GM12878 (cell line): ENCODE data around the gene IFIH1. TPM values are rescaled to one million over a fixed set of nuclear protein-coding genes. Genes with fewer than 3 reads are reported as not detected.
A peak's percentile ranks its signal among the peaks of the same experiment; 100 is the strongest.

ENCODE experiments used
- CBX3 ChIP-seq: fragments of 200-600 bp; sonication (generic); IDR thresholded peaks from 2 replicates; pipeline ENCODE4 v1.6.1; 2016; ENCODE audit warnings: low read depth, borderline replicate concordance
- CBX5 ChIP-seq: sonication (generic); IDR thresholded peaks from 2 replicates; pipeline ENCODE4 v1.6.1; 2016; ENCODE audit warnings: low read depth, moderate library complexity, mild to moderate bottlenecking, inconsistent platforms
- DPF2 ChIP-seq: fragments of 450-650 bp; IDR thresholded peaks from 2 replicates; pipeline ENCODE4 v1.6.1; 2017; ENCODE audit warnings: mild to moderate bottlenecking
- GABPA ChIP-seq: IDR thresholded peaks from 2 replicates; pipeline ENCODE4 v1.6.1; 2014; ENCODE audit warnings: antibody characterized with exemption, low read depth, mild to moderate bottlenecking, inconsistent platforms
- MYC ChIP-seq: IDR thresholded peaks from 2 replicates; pipeline ENCODE4 v1.6.1; 2011; ENCODE audit warnings: mild to moderate bottlenecking, low read length, moderate library complexity, inconsistent platforms; ENCODE audit not compliant: insufficient read depth, insufficient replicate concordance, insufficient read length, severe bottlenecking
- RCOR1 ChIP-seq: conservative IDR thresholded peaks from 2 replicates; pipeline ENCODE4 v1.6.1; 2012; ENCODE audit warnings: low read depth, low read length, improper control_type of control experiment
- RUNX3 ChIP-seq: IDR thresholded peaks from 2 replicates; pipeline ENCODE4 v1.6.1; 2012; ENCODE audit warnings: low read length, inconsistent platforms
- SIX5 ChIP-seq: IDR thresholded peaks from 2 replicates; pipeline ENCODE4 v1.6.1; 2011; ENCODE audit warnings: mild to moderate bottlenecking, low read depth, low read length, moderate library complexity; ENCODE audit not compliant: severe bottlenecking
- SRF ChIP-seq, 2 experiments: IDR thresholded peaks; 2 replicates each; pipeline ENCODE4 v1.6.1; 2011; ENCODE audit warnings: low read depth in 2 of 2, low read length in 2 of 2, mild to moderate bottlenecking in 1 of 2, moderate library complexity in 1 of 2
- SUZ12 ChIP-seq: fragments of 200-600 bp; sonication (generic); IDR thresholded peaks from one replicate; pipeline ENCODE4 v1.6.1; 2018; ENCODE audit warnings: antibody characterized with exemption, mild to moderate bottlenecking; ENCODE audit not compliant: unreplicated experiment
- TAF1 ChIP-seq: IDR thresholded peaks from 2 replicates; pipeline ENCODE4 v1.6.1; 2011; ENCODE audit warnings: mild to moderate bottlenecking, low read depth, low read length, borderline replicate concordance
- YY1 ChIP-seq: IDR thresholded peaks from 2 replicates; pipeline ENCODE4 v1.6.1; 2011; ENCODE audit warnings: low read depth, mild to moderate bottlenecking, low read length
- ZNF217 ChIP-seq: fragments of 450-650 bp; IDR thresholded peaks from 2 replicates; pipeline ENCODE4 v1.6.1; 2017; ENCODE audit warnings: antibody characterized with exemption, mild to moderate bottlenecking
- polyA plus RNA-seq, 11 experiments: library from polyadenylated mRNA; depleted of rRNA in 4 of 11; unstranded in 6 of 11; stranded (reverse) in 5 of 11; fragments of >200 nt; fragmentation: Nextera tagmentation in 4 of 11; fragmentation: Illumina TruSeq in 1 of 11; extraction: Ambion mirVana in 4 of 11; extraction: Trizol in 1 of 11; gene quantifications; 1 replicate in 1 of 11; 2 replicates in 10 of 11; pipeline versions ENCODE4 v1.2.1 to v1.2.3, GENCODE V29; 2011 to 2016; ENCODE audit warnings: inconsistent platforms in 2 of 11, missing spikeins in 2 of 11, low read depth in 1 of 11
- total RNA-seq, 4 experiments: library from RNA; depleted of rRNA in 3 of 4; stranded (reverse); fragments of >200 nt in 3 of 4; fragmentation: Illumina TruSeq in 1 of 4; extraction: Trizol in 1 of 4; gene quantifications; 2 replicates each; pipeline versions ENCODE4 v1.2.1 to v1.2.3, GENCODE V29; 2013 to 2021
- TF ChIP-seq, protein P1 (sequence below): fragments of 450-650 bp; IDR thresholded peaks from 2 replicates; pipeline ENCODE4 v1.6.1; 2017; ENCODE audit warnings: borderline replicate concordance
- TF ChIP-seq, protein P2 (sequence below): IDR thresholded peaks from 2 replicates; pipeline ENCODE4 v1.6.1; 2012; ENCODE audit warnings: mild to moderate bottlenecking, low read depth, low read length
- TF ChIP-seq, protein P3 (sequence below): fragments of 150-350 bp; IDR thresholded peaks from 2 replicates; pipeline ENCODE4 v1.6.1; 2016; ENCODE audit warnings: low read depth, low read length
- TF ChIP-seq, protein P4 (sequence below): fragments of 450-650 bp; IDR thresholded peaks from 2 replicates; pipeline ENCODE4 v1.6.1; 2018; ENCODE audit warnings: mild to moderate bottlenecking, low read depth, moderate library complexity; ENCODE audit not compliant: partially characterized antibody

Gene IFIH1
- total and polyA plus RNA-seq, 10 of the 15 experiments (the other 5 are each of a cell fraction or from before 2014, with no cell fraction given) = 12.5 to 40.9 (median 28.8) TPM

DNA sequence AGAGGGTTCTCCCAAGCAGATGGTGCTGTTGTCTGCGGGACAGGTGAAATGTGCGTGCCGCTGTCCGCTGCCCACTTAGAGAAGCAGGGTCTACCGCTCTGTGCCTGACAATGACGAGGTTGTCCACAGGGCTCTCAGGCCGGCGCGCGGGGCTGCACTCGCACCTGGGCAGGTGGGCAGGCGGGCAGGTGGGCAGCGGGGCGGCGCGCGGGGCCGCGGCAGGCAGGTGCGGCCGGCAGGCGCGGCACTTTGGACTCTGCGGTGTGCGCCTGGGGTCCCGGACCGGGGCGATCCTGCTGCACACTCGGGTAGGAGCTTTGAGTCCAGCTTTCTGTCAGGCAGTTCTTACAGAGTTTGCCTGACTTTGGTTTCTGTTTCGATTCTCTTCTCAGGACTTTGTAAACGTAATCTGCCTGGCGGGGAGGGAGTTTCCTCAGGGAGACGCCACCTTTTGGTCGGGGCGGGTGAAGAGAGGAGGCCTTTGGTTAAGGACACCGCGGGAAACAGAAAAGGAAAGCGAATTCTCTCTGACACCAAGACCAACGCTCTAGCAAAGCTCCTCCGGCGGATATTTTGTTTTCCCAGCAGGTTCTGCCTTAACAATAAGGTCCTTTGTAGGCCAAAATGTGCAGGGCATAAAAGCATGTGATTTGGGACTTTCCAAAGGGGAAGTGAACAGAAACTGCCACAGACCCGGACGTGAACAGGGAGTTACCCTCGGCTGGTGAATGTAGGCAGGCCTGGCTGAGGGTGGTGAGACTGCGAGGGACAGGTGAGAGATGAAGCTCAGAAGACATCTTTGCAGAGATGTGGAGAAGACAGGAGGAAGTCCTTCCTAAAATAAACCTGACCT, at the start of gene IFIH1 (continued):
- TF ChIP-seq, protein P1, sequence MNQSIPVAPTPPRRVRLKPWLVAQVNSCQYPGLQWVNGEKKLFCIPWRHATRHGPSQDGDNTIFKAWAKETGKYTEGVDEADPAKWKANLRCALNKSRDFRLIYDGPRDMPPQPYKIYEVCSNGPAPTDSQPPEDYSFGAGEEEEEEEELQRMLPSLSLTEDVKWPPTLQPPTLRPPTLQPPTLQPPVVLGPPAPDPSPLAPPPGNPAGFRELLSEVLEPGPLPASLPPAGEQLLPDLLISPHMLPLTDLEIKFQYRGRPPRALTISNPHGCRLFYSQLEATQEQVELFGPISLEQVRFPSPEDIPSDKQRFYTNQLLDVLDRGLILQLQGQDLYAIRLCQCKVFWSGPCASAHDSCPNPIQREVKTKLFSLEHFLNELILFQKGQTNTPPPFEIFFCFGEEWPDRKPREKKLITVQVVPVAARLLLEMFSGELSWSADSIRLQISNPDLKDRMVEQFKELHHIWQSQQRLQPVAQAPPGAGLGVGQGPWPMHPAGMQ = no peak
- TF ChIP-seq YY1 (peak; percentile 76; the same call in 1 of the 2 replicates), MYC (no peak), GABPA (peak; percentile 33; the same call in 1 of the 2 replicates), SRF (IDR thresholded peaks at IDR 0.05; ENCODE audit: low read depth in 2 of 2, low read length in 2 of 2) (0 out of 4 replicates have a peak, but pooled peaks of 1 of the 2 experiments have one; percentile 1), CBX3 (no peak), DPF2 (peak; percentile 93), SIX5 (no peak), TAF1 (peak; percentile 59), CBX5 (no peak; the same call in 1 of the 2 replicates), RCOR1 (0 out of 2 replicates have a peak, but pooled peaks have one; percentile 38), RUNX3 (peak; percentile 65), SUZ12 (no peak), ZNF217 (peak; percentile 75)
- TF ChIP-seq, protein P2, sequence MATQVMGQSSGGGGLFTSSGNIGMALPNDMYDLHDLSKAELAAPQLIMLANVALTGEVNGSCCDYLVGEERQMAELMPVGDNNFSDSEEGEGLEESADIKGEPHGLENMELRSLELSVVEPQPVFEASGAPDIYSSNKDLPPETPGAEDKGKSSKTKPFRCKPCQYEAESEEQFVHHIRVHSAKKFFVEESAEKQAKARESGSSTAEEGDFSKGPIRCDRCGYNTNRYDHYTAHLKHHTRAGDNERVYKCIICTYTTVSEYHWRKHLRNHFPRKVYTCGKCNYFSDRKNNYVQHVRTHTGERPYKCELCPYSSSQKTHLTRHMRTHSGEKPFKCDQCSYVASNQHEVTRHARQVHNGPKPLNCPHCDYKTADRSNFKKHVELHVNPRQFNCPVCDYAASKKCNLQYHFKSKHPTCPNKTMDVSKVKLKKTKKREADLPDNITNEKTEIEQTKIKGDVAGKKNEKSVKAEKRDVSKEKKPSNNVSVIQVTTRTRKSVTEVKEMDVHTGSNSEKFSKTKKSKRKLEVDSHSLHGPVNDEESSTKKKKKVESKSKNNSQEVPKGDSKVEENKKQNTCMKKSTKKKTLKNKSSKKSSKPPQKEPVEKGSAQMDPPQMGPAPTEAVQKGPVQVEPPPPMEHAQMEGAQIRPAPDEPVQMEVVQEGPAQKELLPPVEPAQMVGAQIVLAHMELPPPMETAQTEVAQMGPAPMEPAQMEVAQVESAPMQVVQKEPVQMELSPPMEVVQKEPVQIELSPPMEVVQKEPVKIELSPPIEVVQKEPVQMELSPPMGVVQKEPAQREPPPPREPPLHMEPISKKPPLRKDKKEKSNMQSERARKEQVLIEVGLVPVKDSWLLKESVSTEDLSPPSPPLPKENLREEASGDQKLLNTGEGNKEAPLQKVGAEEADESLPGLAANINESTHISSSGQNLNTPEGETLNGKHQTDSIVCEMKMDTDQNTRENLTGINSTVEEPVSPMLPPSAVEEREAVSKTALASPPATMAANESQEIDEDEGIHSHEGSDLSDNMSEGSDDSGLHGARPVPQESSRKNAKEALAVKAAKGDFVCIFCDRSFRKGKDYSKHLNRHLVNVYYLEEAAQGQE = no peak
- TF ChIP-seq, protein P3, sequence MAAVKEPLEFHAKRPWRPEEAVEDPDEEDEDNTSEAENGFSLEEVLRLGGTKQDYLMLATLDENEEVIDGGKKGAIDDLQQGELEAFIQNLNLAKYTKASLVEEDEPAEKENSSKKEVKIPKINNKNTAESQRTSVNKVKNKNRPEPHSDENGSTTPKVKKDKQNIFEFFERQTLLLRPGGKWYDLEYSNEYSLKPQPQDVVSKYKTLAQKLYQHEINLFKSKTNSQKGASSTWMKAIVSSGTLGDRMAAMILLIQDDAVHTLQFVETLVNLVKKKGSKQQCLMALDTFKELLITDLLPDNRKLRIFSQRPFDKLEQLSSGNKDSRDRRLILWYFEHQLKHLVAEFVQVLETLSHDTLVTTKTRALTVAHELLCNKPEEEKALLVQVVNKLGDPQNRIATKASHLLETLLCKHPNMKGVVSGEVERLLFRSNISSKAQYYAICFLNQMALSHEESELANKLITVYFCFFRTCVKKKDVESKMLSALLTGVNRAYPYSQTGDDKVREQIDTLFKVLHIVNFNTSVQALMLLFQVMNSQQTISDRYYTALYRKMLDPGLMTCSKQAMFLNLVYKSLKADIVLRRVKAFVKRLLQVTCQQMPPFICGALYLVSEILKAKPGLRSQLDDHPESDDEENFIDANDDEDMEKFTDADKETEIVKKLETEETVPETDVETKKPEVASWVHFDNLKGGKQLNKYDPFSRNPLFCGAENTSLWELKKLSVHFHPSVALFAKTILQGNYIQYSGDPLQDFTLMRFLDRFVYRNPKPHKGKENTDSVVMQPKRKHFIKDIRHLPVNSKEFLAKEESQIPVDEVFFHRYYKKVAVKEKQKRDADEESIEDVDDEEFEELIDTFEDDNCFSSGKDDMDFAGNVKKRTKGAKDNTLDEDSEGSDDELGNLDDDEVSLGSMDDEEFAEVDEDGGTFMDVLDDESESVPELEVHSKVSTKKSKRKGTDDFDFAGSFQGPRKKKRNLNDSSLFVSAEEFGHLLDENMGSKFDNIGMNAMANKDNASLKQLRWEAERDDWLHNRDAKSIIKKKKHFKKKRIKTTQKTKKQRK = no peak
- TF ChIP-seq, protein P4, sequence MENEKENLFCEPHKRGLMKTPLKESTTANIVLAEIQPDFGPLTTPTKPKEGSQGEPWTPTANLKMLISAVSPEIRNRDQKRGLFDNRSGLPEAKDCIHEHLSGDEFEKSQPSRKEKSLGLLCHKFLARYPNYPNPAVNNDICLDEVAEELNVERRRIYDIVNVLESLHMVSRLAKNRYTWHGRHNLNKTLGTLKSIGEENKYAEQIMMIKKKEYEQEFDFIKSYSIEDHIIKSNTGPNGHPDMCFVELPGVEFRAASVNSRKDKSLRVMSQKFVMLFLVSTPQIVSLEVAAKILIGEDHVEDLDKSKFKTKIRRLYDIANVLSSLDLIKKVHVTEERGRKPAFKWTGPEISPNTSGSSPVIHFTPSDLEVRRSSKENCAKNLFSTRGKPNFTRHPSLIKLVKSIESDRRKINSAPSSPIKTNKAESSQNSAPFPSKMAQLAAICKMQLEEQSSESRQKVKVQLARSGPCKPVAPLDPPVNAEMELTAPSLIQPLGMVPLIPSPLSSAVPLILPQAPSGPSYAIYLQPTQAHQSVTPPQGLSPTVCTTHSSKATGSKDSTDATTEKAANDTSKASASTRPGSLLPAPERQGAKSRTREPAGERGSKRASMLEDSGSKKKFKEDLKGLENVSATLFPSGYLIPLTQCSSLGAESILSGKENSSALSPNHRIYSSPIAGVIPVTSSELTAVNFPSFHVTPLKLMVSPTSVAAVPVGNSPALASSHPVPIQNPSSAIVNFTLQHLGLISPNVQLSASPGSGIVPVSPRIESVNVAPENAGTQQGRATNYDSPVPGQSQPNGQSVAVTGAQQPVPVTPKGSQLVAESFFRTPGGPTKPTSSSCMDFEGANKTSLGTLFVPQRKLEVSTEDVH = peak; percentile 72
